Endothelial cell of umbilical vein (primary cell): ENCODE data around the gene ATXN1. TPM values are rescaled to one million over a fixed set of nuclear protein-coding genes. Genes with fewer than 3 reads are reported as not detected.
"Not testable (repeated sequence)": the region's sequence is repeated elsewhere in the genome, so short reads cannot be mapped to it uniquely, and the experiment has no call there.

Experiments
- BruUV-seq: library from RNA; stranded (reverse); fragments of 400-500 nt; replicated peaks from 2 replicates; lab custom pipeline; 2021; lab: Mats Ljungman, UMichigan
- CTCF ChIA-PET: fragments of 300-600, 350-600 bp; sonication (Branson Sonifier 250); formaldehyde crosslinking; loops from one replicate; lab custom pipeline; 2021; ENCODE audit warnings: antibody characterized with exemption, inconsistent platforms; lab: Charles Lee
- POLR2A ChIA-PET: fragments of 300-600, 350-600 bp; sonication (Branson Sonifier 250); formaldehyde crosslinking; loops from one replicate; lab custom pipeline; 2021; ENCODE audit warnings: antibody characterized with exemption, inconsistent platforms; lab: Charles Lee
- DNase-seq: peaks from one replicate; pipeline ENCODE4 v3.0.0-alpha.2; 2011; ENCODE audit warnings: low read depth, low spot score
- FAIRE-seq: peaks from 2 replicates; lab custom pipeline; 2011; peaks lifted over from hg19 to GRCh38; lab: Jason Lieb, UNC
- H2AFZ ChIP-seq: 2 replicates; pipeline ENCODE4 v1.6.0; 2012; ENCODE audit warnings: low read depth, low read length, control low read depth, inconsistent platforms
- H3K27ac ChIP-seq: 2 replicates; pipeline ENCODE4 v1.5.1; 2011; ENCODE audit warnings: low read depth, mild to moderate bottlenecking, control low read depth, low read length, moderate library complexity; ENCODE audit not compliant: insufficient read depth
- H3K27me3 ChIP-seq, 2 experiments: 2 replicates each; pipeline versions ENCODE4 v1.6.0 to v1.6.1; 2011; ENCODE audit warnings: low read length in 2 of 2, mixed read lengths in 1 of 2; ENCODE audit not compliant: control insufficient read depth in 2 of 2, insufficient read depth in 2 of 2
- H3K36me3 ChIP-seq, 2 experiments: 2 replicates in 1 of 2; 3 replicates in 1 of 2; pipeline ENCODE4 v1.5.1; 2011; ENCODE audit warnings: low read length in 2 of 2, mild to moderate bottlenecking in 1 of 2, moderate library complexity in 1 of 2; ENCODE audit not compliant: control insufficient read depth in 2 of 2, insufficient read depth in 2 of 2; ENCODE audit errors: extremely low read depth in 1 of 2
- H3K4me1 ChIP-seq: 3 replicates; pipeline ENCODE4 v1.5.1; 2011; ENCODE audit warnings: mild to moderate bottlenecking, low read length; ENCODE audit not compliant: control insufficient read depth, insufficient read depth; ENCODE audit errors: extremely low read depth
- H3K4me2 ChIP-seq: 2 replicates; pipeline ENCODE4 v1.6.1; 2011; ENCODE audit warnings: low read length, control low read depth, mixed read lengths; ENCODE audit not compliant: insufficient read depth
- H3K4me3 ChIP-seq, 3 experiments: fragments of 200-600 bp in 1 of 3; sonication (generic), shearing (Covaris generic) in 1 of 3; replicated peaks in 1 of 3; 2 replicates each; pipeline ENCODE4 v1.5.1; 2011 to 2016; ENCODE audit warnings: control low read depth in 3 of 3, low read length in 3 of 3, mild to moderate bottlenecking in 2 of 3, inconsistent platforms in 1 of 3, low read depth in 1 of 3, moderate library complexity in 1 of 3; ENCODE audit not compliant: insufficient read depth in 1 of 3
- H3K79me2 ChIP-seq: 2 replicates; pipeline ENCODE4 v1.6.0; 2012; ENCODE audit warnings: low read length, inconsistent platforms; ENCODE audit not compliant: control insufficient read depth, insufficient read depth
- H3K9ac ChIP-seq: replicated peaks from 2 replicates; pipeline ENCODE3; 2011; ENCODE audit warnings: low read length, control low read depth; ENCODE audit not compliant: insufficient read depth; ENCODE audit errors: extremely low read depth
- H3K9me1 ChIP-seq: replicated peaks from 3 replicates; pipeline ENCODE4 v1.6.0; 2011; ENCODE audit warnings: mild to moderate bottlenecking, low read length; ENCODE audit not compliant: control insufficient read depth, insufficient read depth; ENCODE audit errors: extremely low read depth
- H3K9me3 ChIP-seq: replicated peaks from 2 replicates; pipeline ENCODE4 v1.5.1; 2012; ENCODE audit warnings: low read length, inconsistent platforms; ENCODE audit not compliant: control insufficient read depth, insufficient read depth
- H4K20me1 ChIP-seq: replicated peaks from 2 replicates; pipeline ENCODE3; 2011; ENCODE audit warnings: mild to moderate bottlenecking, low read length; ENCODE audit not compliant: control insufficient read depth, insufficient read depth; ENCODE audit errors: extremely low read depth
- GATA2 ChIP-seq: IDR thresholded peaks from 2 replicates; pipeline ENCODE4 v1.7.0; 2011; ENCODE audit warnings: low read depth, mild to moderate bottlenecking, moderate library complexity, mixed read lengths, low read length; ENCODE audit not compliant: insufficient read length, insufficient read depth
- dilution Hi-C: fragments of 300-500 bp; cut with MboI; formaldehyde crosslinking; loops from one replicate; pipeline ENCODE4 v1.15.0; 2019; ENCODE audit warnings: low sequenced_read_pairs; ENCODE audit not compliant: extremely low pct_ligation_motif_present
- intact Hi-C: fragments of 100-400 bp; cut with micrococcal nuclease; formaldehyde crosslinking; loops from one replicate; pipeline ENCODE4 v1.10.0; 2022
- polyA plus RNA-seq, 4 experiments: library from polyadenylated mRNA; depleted of rRNA in 3 of 4; stranded (reverse) in 3 of 4; unstranded in 1 of 4; fragments of >200 nt; gene quantifications; 2 replicates each; pipeline versions ENCODE4 v1.2.1 to v1.2.3, GENCODE V29; 2011 to 2012; ENCODE audit warnings: missing spikeins in 1 of 4
- total RNA-seq: library from RNA; stranded (reverse); gene quantifications from 2 replicates; pipeline ENCODE4 v1.2.3, GENCODE V29; 2021

Gene ATXN1
- total and polyA plus RNA-seq, 2 donors (not counting 3 experiments of a cell fraction or from before 2014, with no cell fraction given) = 16.4 to 33.0 TPM

GRCh38 chr6:16628580-16628979, 132.7 kb downstream of the ATXN1 start:
- POLR2A ChIA-PET, H3K4me3 ChIP-seq, DNase-seq, FAIRE-seq, H3K9ac ChIP-seq, H3K27ac ChIP-seq, H3K9me1 ChIP-seq, H3K4me2 ChIP-seq, BruUV-seq, H3K9me3 ChIP-seq, H3K79me2 ChIP-seq, H2AFZ ChIP-seq, intact Hi-C loops, H4K20me1 ChIP-seq, dilution Hi-C loops, H3K36me3 ChIP-seq, H3K27me3 ChIP-seq, H3K4me1 ChIP-seq: not testable (repeated sequence)
- CTCF ChIA-PET = interaction anchor here (1.4 kb wide), 1 partner anchor 135 kb away, joined by 3 read pairs; no protein-coding TSS in a partner anchor

GRCh38 chr6:16626650-16627049, 134.6 kb downstream of the ATXN1 start:
- POLR2A ChIA-PET = no interaction called here
- H4K20me1 ChIP-seq = no peaks in the 10 kb centered on the region
- H3K4me2 ChIP-seq = no peak overlapping the region
- H3K9me1 ChIP-seq = no peaks in the 10 kb centered on the region
- H3K27me3 ChIP-seq = no peaks in the 10 kb centered on the region
- no peak for TF ChIP-seq GATA2
- no peak overlapping the region for H2AFZ ChIP-seq
- H3K9ac ChIP-seq = no peak overlapping the region
- FAIRE-seq (no peak), DNase-seq (no peak)
- dilution Hi-C loops (no loop called here), intact Hi-C loops (no loop called here)
- no peaks in the 10 kb centered on the region for H3K79me2 ChIP-seq
- no TSS peak for BruUV-seq
- H3K9me3 ChIP-seq = no peaks in the 10 kb centered on the region
- no peak overlapping the region for H3K27ac ChIP-seq
- no peaks in the 10 kb centered on the region for H3K36me3 ChIP-seq
- H3K4me3 ChIP-seq = no peak overlapping the region
- H3K4me1 ChIP-seq = no peaks in the 10 kb centered on the region
- CTCF ChIA-PET = interaction anchor here (0.5 kb wide), 1 partner anchor 135 kb away, joined by 4 read pairs; the partner anchor contains the start of gene ATXN1
